ENCODE data around the gene SVIP. TPM values are rescaled to one million over a fixed set of nuclear protein-coding genes. Genes with fewer than 3 reads are reported as not detected.

Gene SVIP
- total RNA-seq, 1 experiment from 2014 or later, result not detected

DNA sequence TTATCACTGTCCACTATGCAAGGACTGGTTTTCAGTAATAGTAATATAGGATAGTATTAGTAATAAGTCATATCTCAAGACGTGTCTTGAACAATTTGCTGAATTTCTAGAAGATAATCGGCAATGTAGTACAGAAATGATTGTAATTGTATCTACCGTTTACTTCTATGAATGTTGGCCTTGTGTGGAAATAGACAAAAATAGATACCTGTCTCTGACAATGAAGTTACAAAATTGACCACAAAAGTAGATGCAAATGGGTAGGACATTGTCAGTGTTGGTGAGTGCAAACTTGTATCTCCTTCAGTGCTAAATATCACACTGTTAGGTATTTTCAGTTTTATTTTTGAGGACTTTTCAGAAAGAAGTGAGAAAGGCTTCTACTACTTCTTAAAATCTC is 43.1 kb downstream of the SVIP start:
- Histone ChIP-seq H3K4me2 (ENCODE audit: low read depth, low read length, poor library complexity, severe bottlenecking) (no peak overlapping the region), H3K79me2 (ENCODE audit: low read length) (no peaks in the 10 kb centered on the region), H3K4me3 (ENCODE audit: low read length) (no peak overlapping the region), H3K36me3 (ENCODE audit: insufficient read depth, low read length) (no peaks in the 10 kb centered on the region), H3K9ac (ENCODE audit: low read length) (no peak overlapping the region), H2AFZ (ENCODE audit: low read length) (no peak overlapping the region), H3K27me3 (ENCODE audit: low read length) (no peaks in the 10 kb centered on the region), H3K4me1 (ENCODE audit: low read length) (no peaks in the 10 kb centered on the region), H3K27ac (ENCODE audit: low read length) (no peak overlapping the region), H3K9me3 (ENCODE audit: low read length) (no peaks in the 10 kb centered on the region), H4K20me1 (ENCODE audit: insufficient read depth, low read depth, low read length) (no peaks in the 10 kb centered on the region), H3K9me2 (replicated peaks; ENCODE audit: insufficient read depth, low read length) (no peaks in the 10 kb centered on the region)
- no peak for DNase-seq

DNA sequence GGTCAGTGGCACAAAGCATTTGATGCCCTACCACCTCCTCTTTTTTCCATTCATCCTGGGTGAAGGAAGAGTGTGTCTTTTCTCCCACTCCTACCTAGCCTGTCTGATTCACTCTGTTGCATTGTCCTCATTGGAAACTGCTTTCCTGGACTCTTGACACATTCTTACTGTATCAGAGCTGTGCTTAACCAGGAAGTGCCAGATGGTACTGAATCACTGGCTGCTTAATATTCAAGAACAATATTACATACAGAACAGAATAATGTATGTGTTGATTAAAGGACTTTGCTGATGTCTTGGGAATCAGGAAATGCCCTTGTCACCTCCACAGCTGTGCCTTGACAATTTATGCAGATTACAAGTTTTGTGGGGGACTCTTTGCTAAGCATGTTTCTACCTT is 44.4 kb downstream of the SVIP start:
- H3K9ac ChIP-seq (ENCODE audit: low read length), result no peak overlapping the region
- H4K20me1 ChIP-seq (ENCODE audit: insufficient read depth, low read depth, low read length), result no peaks in the 10 kb centered on the region
- H3K9me3 ChIP-seq (ENCODE audit: low read length), result no peaks in the 10 kb centered on the region
- H3K4me3 ChIP-seq (ENCODE audit: low read length), result no peak overlapping the region
- H3K27ac ChIP-seq (ENCODE audit: low read length), result no peak overlapping the region
- no peaks in the 10 kb centered on the region for H3K36me3 ChIP-seq (ENCODE audit: insufficient read depth, low read length)
- no peak overlapping the region for H3K4me2 ChIP-seq (ENCODE audit: low read depth, low read length, poor library complexity, severe bottlenecking)
- no peak overlapping the region for H2AFZ ChIP-seq (ENCODE audit: low read length)
- no peaks in the 10 kb centered on the region for H3K27me3 ChIP-seq (ENCODE audit: low read length)
- H3K4me1 ChIP-seq (ENCODE audit: low read length), result no peaks in the 10 kb centered on the region
- no peaks in the 10 kb centered on the region for H3K79me2 ChIP-seq (ENCODE audit: low read length)
- DNase-seq, result no peak
- H3K9me2 ChIP-seq (replicated peaks; ENCODE audit: insufficient read depth, low read length), result no peaks in the 10 kb centered on the region

DNA sequence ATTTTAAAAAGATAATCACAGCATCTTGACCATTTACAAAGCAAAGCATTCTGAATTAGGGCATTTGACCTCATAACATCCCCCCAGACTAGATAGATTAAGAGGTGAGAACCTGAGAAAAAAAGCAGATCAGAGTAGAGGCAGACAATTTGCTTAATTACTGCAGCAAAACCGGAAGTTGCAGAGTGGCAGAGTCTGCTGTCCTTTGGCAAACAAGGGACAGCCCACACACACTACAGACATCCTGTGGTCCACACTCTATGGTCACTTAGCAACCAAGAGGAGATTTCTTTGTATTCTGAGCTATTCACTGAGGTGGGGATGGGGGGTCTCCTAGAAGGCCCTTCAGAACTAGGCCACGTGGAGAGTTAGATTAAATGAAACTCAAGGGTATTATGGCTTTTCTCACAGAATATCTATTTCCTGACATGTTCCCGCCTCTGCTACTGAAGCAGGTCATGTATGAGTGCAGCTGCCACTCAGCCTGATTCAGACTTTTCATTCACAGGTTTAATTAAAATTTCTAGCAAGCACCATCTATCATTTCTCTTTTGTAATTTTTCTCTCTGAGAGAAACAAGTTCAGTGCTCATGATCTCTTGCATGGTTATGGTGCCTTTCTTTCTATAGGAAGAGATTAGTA is 48.5 kb downstream of the SVIP start:
- H4K20me1 ChIP-seq (ENCODE audit: insufficient read depth, low read depth, low read length), result no peaks in the 10 kb centered on the region
- no peak overlapping the region for H2AFZ ChIP-seq (ENCODE audit: low read length)
- H3K9me2 ChIP-seq (replicated peaks; ENCODE audit: insufficient read depth, low read length), result no peaks in the 10 kb centered on the region
- H3K36me3 ChIP-seq (ENCODE audit: insufficient read depth, low read length), result no peaks in the 10 kb centered on the region
- no peaks in the 10 kb centered on the region for H3K27me3 ChIP-seq (ENCODE audit: low read length)
- H3K9me3 ChIP-seq (ENCODE audit: low read length), result no peaks in the 10 kb centered on the region
- H3K4me2 ChIP-seq (ENCODE audit: low read depth, low read length, poor library complexity, severe bottlenecking), result no peak overlapping the region
- no peaks in the 10 kb centered on the region for H3K79me2 ChIP-seq (ENCODE audit: low read length)
- no peak overlapping the region for H3K27ac ChIP-seq (ENCODE audit: low read length)
- no peak for DNase-seq
- no peak overlapping the region for H3K9ac ChIP-seq (ENCODE audit: low read length)
- no peaks in the 10 kb centered on the region for H3K4me1 ChIP-seq (ENCODE audit: low read length)
- H3K4me3 ChIP-seq (ENCODE audit: low read length), result no peak overlapping the region

DNA sequence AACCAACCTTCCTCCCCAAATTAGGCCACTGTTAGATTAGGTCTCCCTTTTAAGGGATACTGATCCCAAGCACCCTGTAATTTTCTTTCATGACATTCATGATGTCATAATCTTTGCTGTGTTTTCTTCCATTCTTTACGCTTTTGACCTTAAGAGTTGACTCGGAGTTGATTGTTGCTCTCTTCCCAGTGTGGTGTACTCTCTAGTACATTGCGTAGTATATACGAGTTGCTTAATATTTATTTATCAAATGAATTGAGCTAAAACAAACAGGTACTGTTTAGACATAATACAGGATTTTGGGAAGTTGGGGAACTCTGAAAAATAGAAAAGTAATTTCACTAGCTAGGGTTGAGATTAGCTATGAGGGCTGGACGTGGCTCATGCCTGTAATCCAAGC is 49.8 kb downstream of the SVIP start:
- Histone ChIP-seq H4K20me1 (ENCODE audit: insufficient read depth, low read depth, low read length) (no peaks in the 10 kb centered on the region), H3K9ac (ENCODE audit: low read length) (no peak overlapping the region), H2AFZ (ENCODE audit: low read length) (no peak overlapping the region), H3K27ac (ENCODE audit: low read length) (no peak overlapping the region), H3K9me2 (replicated peaks; ENCODE audit: insufficient read depth, low read length) (no peaks in the 10 kb centered on the region), H3K4me2 (ENCODE audit: low read depth, low read length, poor library complexity, severe bottlenecking) (no peak overlapping the region), H3K36me3 (ENCODE audit: insufficient read depth, low read length) (no peaks in the 10 kb centered on the region), H3K9me3 (ENCODE audit: low read length) (no peaks in the 10 kb centered on the region), H3K4me1 (ENCODE audit: low read length) (no peaks in the 10 kb centered on the region), H3K79me2 (ENCODE audit: low read length) (no peaks in the 10 kb centered on the region), H3K27me3 (ENCODE audit: low read length) (no peaks in the 10 kb centered on the region), H3K4me3 (ENCODE audit: low read length) (no peak overlapping the region)
- DNase-seq, result no peak

DNA sequence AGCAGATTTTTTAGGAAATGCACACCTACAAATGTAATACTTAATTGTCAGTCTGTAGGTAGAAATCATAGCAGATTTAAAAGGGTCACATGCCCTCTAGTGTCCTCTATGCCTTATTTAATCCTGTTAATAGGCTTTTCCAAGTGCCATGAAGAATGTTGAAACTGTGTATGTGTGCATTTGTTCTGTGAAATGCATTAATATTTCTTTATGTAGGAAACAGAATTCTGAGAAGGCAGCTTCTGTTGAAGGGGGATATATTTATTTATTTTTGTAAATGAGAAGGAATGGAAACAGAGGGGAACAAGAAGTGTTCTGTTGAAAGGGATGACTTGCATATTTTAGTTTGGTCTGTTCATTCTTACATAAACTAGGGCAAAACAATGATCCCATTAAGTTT is 51.0 kb downstream of the SVIP start:
- Histone ChIP-seq H3K9me2 (replicated peaks; ENCODE audit: insufficient read depth, low read length) (no peaks in the 10 kb centered on the region), H3K36me3 (ENCODE audit: insufficient read depth, low read length) (no peaks in the 10 kb centered on the region), H4K20me1 (ENCODE audit: insufficient read depth, low read depth, low read length) (no peaks in the 10 kb centered on the region)

DNA sequence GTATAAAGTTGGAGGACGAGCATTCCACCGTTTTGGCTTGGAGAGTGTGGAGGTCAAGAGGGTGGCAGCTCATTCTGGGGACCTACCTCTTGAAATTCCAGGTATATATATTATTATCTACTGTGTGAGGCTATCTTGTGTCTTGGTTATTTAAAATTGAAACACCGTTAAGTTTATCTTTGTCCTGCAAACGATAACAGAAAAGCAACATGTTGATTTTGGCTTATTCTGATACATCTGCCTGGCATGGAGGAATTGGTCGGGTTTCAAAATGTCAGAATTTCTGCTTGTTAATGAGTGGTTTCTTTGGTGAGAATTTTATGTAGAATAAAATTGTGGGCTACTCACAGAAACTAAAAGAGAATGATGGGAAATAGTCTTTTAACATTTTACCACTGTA is 54.4 kb downstream of the SVIP start:
- H3K9ac ChIP-seq (ENCODE audit: low read length), result no peak overlapping the region
- no peaks in the 10 kb centered on the region for H4K20me1 ChIP-seq (ENCODE audit: insufficient read depth, low read depth, low read length)
- H2AFZ ChIP-seq (ENCODE audit: low read length), result no peak overlapping the region
- no peaks in the 10 kb centered on the region for H3K36me3 ChIP-seq (ENCODE audit: insufficient read depth, low read length)
- DNase-seq, result no peak
- H3K9me2 ChIP-seq (replicated peaks; ENCODE audit: insufficient read depth, low read length), result no peaks in the 10 kb centered on the region
- H3K79me2 ChIP-seq (ENCODE audit: low read length), result no peaks in the 10 kb centered on the region
- H3K4me1 ChIP-seq (ENCODE audit: low read length), result no peaks in the 10 kb centered on the region
- no peak overlapping the region for H3K4me2 ChIP-seq (ENCODE audit: low read depth, low read length, poor library complexity, severe bottlenecking)
- no peak overlapping the region for H3K4me3 ChIP-seq (ENCODE audit: low read length)
- no peaks in the 10 kb centered on the region for H3K9me3 ChIP-seq (ENCODE audit: low read length)
- H3K27me3 ChIP-seq (ENCODE audit: low read length), result no peaks in the 10 kb centered on the region
- no peak overlapping the region for H3K27ac ChIP-seq (ENCODE audit: low read length)

More for the DNA sequence above, 51.0 kb downstream of the SVIP start:
- DNase-seq, result no peak
- no peaks in the 10 kb centered on the region for H3K4me1 ChIP-seq (ENCODE audit: low read length)
- H2AFZ ChIP-seq (ENCODE audit: low read length), result no peak overlapping the region
- H3K27ac ChIP-seq (ENCODE audit: low read length), result no peak overlapping the region
- no peak overlapping the region for H3K4me3 ChIP-seq (ENCODE audit: low read length)
- H3K27me3 ChIP-seq (ENCODE audit: low read length), result no peaks in the 10 kb centered on the region
- H3K4me2 ChIP-seq (ENCODE audit: low read depth, low read length, poor library complexity, severe bottlenecking), result no peak overlapping the region
- H3K9me3 ChIP-seq (ENCODE audit: low read length), result no peaks in the 10 kb centered on the region
- no peak overlapping the region for H3K9ac ChIP-seq (ENCODE audit: low read length)
- no peaks in the 10 kb centered on the region for H3K79me2 ChIP-seq (ENCODE audit: low read length)

DNA sequence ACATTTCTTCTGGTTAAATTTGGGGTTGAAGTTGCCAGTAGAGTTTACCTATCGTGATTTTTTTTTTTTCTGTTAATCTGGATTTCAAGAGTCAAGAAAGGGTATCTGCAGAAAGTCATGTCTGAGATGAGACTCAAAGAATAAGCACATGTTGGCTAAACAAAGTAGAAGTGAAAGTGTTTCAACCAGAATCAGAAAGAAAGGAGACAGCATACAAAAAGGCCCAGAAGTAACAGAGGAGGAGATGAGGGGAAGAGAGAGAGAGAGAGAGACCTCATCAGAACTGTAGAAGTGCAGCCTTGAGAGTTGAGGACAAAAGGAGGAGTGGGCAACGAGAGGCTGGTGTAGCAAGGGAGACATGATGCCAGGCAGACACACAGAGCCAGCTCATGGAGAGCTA is 54.9 kb downstream of the SVIP start:
- H3K9me2 ChIP-seq (replicated peaks; ENCODE audit: insufficient read depth, low read length), result no peaks in the 10 kb centered on the region
- H3K27me3 ChIP-seq (ENCODE audit: low read length), result no peaks in the 10 kb centered on the region
- H3K9me3 ChIP-seq (ENCODE audit: low read length), result no peaks in the 10 kb centered on the region
- no peaks in the 10 kb centered on the region for H3K79me2 ChIP-seq (ENCODE audit: low read length)
- H4K20me1 ChIP-seq (ENCODE audit: insufficient read depth, low read depth, low read length), result no peaks in the 10 kb centered on the region
- no peak overlapping the region for H3K4me2 ChIP-seq (ENCODE audit: low read depth, low read length, poor library complexity, severe bottlenecking)
- no peaks in the 10 kb centered on the region for H3K36me3 ChIP-seq (ENCODE audit: insufficient read depth, low read length)
- no peak overlapping the region for H3K27ac ChIP-seq (ENCODE audit: low read length)
- no peak overlapping the region for H2AFZ ChIP-seq (ENCODE audit: low read length)
- no peak overlapping the region for H3K9ac ChIP-seq (ENCODE audit: low read length)
- H3K4me1 ChIP-seq (ENCODE audit: low read length), result no peaks in the 10 kb centered on the region
- H3K4me3 ChIP-seq (ENCODE audit: low read length), result no peak overlapping the region
- DNase-seq, result no peak

DNA sequence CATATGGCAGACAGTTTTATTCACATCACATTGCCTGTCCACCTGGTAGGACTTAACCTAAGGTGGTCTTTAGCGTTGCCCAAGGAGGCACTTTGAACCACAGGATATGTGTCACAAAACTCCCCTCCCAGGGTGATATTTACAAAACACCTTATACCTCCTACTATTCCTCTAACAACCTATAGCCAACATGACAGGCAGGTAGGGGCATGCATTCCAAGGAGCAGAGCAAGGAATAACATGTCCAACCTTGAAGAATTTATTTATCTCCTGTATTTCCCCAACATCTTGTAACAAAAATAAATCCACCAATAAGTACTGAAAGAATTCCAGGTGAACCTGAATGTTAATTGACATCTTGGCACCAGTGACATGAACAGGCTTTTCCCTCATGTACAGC is 60.5 kb downstream of the SVIP start:
- Histone ChIP-seq H3K27me3 (ENCODE audit: low read length) (no peaks in the 10 kb centered on the region), H3K9me2 (replicated peaks; ENCODE audit: insufficient read depth, low read length) (no peaks in the 10 kb centered on the region), H3K9ac (ENCODE audit: low read length) (no peak overlapping the region), H3K4me2 (ENCODE audit: low read depth, low read length, poor library complexity, severe bottlenecking) (no peak overlapping the region), H3K4me1 (ENCODE audit: low read length) (no peaks in the 10 kb centered on the region), H3K36me3 (ENCODE audit: insufficient read depth, low read length) (no peaks in the 10 kb centered on the region), H2AFZ (ENCODE audit: low read length) (no peak overlapping the region), H3K9me3 (ENCODE audit: low read length) (no peaks in the 10 kb centered on the region), H3K27ac (ENCODE audit: low read length) (no peak overlapping the region), H3K79me2 (ENCODE audit: low read length) (no peaks in the 10 kb centered on the region), H3K4me3 (ENCODE audit: low read length) (no peak overlapping the region), H4K20me1 (ENCODE audit: insufficient read depth, low read depth, low read length) (no peaks in the 10 kb centered on the region)
- no peak for DNase-seq

All from Karpas-422 (cell line).